DOHH2 (cell line): ENCODE results near the gene PRDM16.

Experiments
- H3F3A ChIP-seq: fragments of 200-600 bp; sonication (generic), shearing (Covaris generic); 2 replicates; pipeline ENCODE4 v1.6.0; 2016; ENCODE audit warnings: antibody characterized with exemption, mild to moderate bottlenecking; ENCODE audit not compliant: control insufficient read depth, insufficient read depth
- H3K27ac ChIP-seq: fragments of 200-600 bp; sonication (generic); 2 replicates; pipeline ENCODE4 v1.5.1; 2014; ENCODE audit warnings: low read depth, mild to moderate bottlenecking, low read length, moderate library complexity
- H3K27me3 ChIP-seq: fragments of 200-600 bp; sonication (generic); 2 replicates; pipeline ENCODE4 v1.6.1; 2014; ENCODE audit warnings: mild to moderate bottlenecking, low read length, mixed read lengths; ENCODE audit not compliant: control insufficient read depth
- H3K36me3 ChIP-seq: fragments of 200-600 bp; sonication (generic); 2 replicates; pipeline ENCODE4 v1.6.1; 2014; ENCODE audit warnings: mild to moderate bottlenecking, low read length, moderate library complexity, mixed read lengths; ENCODE audit not compliant: control insufficient read depth
- H3K4me1 ChIP-seq: fragments of 200-600 bp; sonication (generic); 2 replicates; pipeline ENCODE4 v1.6.1; 2014; ENCODE audit warnings: mild to moderate bottlenecking, low read length, mixed read lengths; ENCODE audit not compliant: control insufficient read depth
- H3K4me2 ChIP-seq: fragments of 200-600 bp; sonication (generic); 2 replicates; pipeline ENCODE4 v1.6.0; 2014; ENCODE audit warnings: mild to moderate bottlenecking, low read length, moderate library complexity
- H3K4me3 ChIP-seq: fragments of 200-600 bp; sonication (generic); 2 replicates; pipeline ENCODE4 v1.5.1; 2014; ENCODE audit warnings: mild to moderate bottlenecking, low read length, mixed read lengths
- H3K79me2 ChIP-seq: fragments of 200-600 bp; sonication (generic); 2 replicates; pipeline ENCODE4 v1.6.1; 2014; ENCODE audit warnings: mild to moderate bottlenecking, low read length, mixed read lengths; ENCODE audit not compliant: control insufficient read depth
- H3K9me2 ChIP-seq: fragments of 200-600 bp; sonication (generic); replicated peaks from 2 replicates; pipeline ENCODE4 v1.6.1; 2014; ENCODE audit warnings: mild to moderate bottlenecking, low read length, mixed read lengths; ENCODE audit not compliant: control insufficient read depth
- H3K9me3 ChIP-seq: fragments of 200-600 bp; sonication (generic); 2 replicates; pipeline ENCODE4 v1.6.1; 2014; ENCODE audit warnings: antibody characterized with exemption, low read length, mixed read lengths; ENCODE audit not compliant: control insufficient read depth, insufficient read depth
- H4K20me1 ChIP-seq: fragments of 200-600 bp; sonication (generic); 2 replicates; pipeline ENCODE4 v1.6.0; 2014; ENCODE audit warnings: low read depth, mild to moderate bottlenecking, antibody characterized with exemption, low read length, moderate library complexity; ENCODE audit not compliant: control insufficient read depth, insufficient read depth
- EZH2phosphoT487 ChIP-seq: fragments of 200-600 bp; sonication (generic); IDR thresholded peaks from 2 replicates; pipeline ENCODE4 v1.6.1; 2017; ENCODE audit warnings: borderline replicate concordance, mild to moderate bottlenecking, antibody characterized with exemption, low read length, moderate library complexity, mixed read lengths
- TF ChIP-seq, protein P1 (sequence below): fragments of 200-600 bp; sonication (generic); IDR thresholded peaks from one replicate; pipeline ENCODE4 v1.5.1; 2014; ENCODE audit warnings: antibody characterized with exemption, mild to moderate bottlenecking, low read depth, low read length; ENCODE audit not compliant: poor library complexity, severe bottlenecking

The PRDM16 gene

GRCh38 chr1:3042481-3042880 is 26.5 kb upstream of the PRDM16 start:
- H3K27me3 ChIP-seq = peaks cover 5% of the 10 kb centered on the region; the same call in 1 of the 2 replicates
- no peaks in the 10 kb centered on the region; the same call in 1 of the 2 replicates for H3K9me2 ChIP-seq
- H3K79me2 ChIP-seq = no peaks in the 10 kb centered on the region
- no peaks in the 10 kb centered on the region for H4K20me1 ChIP-seq
- H3K4me3 ChIP-seq = no peak overlapping the region
- no peaks in the 10 kb centered on the region for H3K36me3 ChIP-seq
- H3K9me3 ChIP-seq = 0 out of 2 replicates have a peak, but pooled peaks cover 3% of the 10 kb centered on the region
- H3K27ac ChIP-seq = no peak overlapping the region
- no peak for TF ChIP-seq EZH2phosphoT487
- TF ChIP-seq, protein P1, sequence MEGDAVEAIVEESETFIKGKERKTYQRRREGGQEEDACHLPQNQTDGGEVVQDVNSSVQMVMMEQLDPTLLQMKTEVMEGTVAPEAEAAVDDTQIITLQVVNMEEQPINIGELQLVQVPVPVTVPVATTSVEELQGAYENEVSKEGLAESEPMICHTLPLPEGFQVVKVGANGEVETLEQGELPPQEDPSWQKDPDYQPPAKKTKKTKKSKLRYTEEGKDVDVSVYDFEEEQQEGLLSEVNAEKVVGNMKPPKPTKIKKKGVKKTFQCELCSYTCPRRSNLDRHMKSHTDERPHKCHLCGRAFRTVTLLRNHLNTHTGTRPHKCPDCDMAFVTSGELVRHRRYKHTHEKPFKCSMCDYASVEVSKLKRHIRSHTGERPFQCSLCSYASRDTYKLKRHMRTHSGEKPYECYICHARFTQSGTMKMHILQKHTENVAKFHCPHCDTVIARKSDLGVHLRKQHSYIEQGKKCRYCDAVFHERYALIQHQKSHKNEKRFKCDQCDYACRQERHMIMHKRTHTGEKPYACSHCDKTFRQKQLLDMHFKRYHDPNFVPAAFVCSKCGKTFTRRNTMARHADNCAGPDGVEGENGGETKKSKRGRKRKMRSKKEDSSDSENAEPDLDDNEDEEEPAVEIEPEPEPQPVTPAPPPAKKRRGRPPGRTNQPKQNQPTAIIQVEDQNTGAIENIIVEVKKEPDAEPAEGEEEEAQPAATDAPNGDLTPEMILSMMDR = no peak
- no peaks in the 10 kb centered on the region for H3F3A ChIP-seq
- peaks cover 4% of the 10 kb centered on the region; the same call in 1 of the 2 replicates for H3K4me1 ChIP-seq
- no peak overlapping the region for H3K4me2 ChIP-seq

DNA sequence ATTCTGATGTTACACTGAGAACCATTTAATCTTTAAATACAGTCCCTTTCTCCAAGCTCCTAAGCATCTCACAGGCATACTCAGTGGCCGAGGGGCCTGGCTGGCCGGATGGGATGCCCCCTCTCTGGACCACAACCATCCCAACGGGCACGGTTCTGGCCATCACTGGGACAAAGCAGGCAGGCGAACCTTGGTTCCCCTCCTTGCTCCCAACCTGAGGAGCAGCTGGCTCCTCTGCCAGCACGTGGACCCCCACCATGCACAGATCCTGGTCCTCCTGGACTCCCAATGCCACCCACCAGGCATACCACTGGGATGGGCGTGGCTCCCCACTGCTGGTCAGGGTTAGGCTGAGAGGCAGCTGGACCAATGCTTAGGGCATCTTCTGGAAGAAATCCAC is 19.8 kb upstream of the PRDM16 start:
- no peak for TF ChIP-seq EZH2phosphoT487
- TF ChIP-seq, protein P1 = no peak
- no peaks in the 10 kb centered on the region for H4K20me1 ChIP-seq

GRCh38 chr1:3049905-3050304 is 19.1 kb upstream of the PRDM16 start:
- Histone ChIP-seq H3K36me3 (no peaks in the 10 kb centered on the region), H3K4me2 (no peak overlapping the region), H3K27me3 (peaks cover 5% of the 10 kb centered on the region; the same call in 1 of the 2 replicates), H3K27ac (no peak overlapping the region), H3K79me2 (no peaks in the 10 kb centered on the region), H3F3A (no peaks in the 10 kb centered on the region), H3K4me1 (no peaks in the 10 kb centered on the region), H3K9me2 (no peaks in the 10 kb centered on the region; the same call in 1 of the 2 replicates), H3K9me3 (peaks cover 3% of the 10 kb centered on the region; the same call in 1 of the 2 replicates), H3K4me3 (no peak overlapping the region), H4K20me1 (no peaks in the 10 kb centered on the region)
- TF ChIP-seq, protein P1 = no peak
- TF ChIP-seq EZH2phosphoT487 = no peak

More for the DNA sequence above, 19.8 kb upstream of the PRDM16 start:
- Histone ChIP-seq H3K27ac (no peak overlapping the region), H3K9me2 (no peaks in the 10 kb centered on the region; the same call in 1 of the 2 replicates), H3K27me3 (peaks cover 5% of the 10 kb centered on the region; the same call in 1 of the 2 replicates), H3F3A (no peaks in the 10 kb centered on the region), H3K36me3 (no peaks in the 10 kb centered on the region), H3K4me2 (no peak overlapping the region), H3K4me1 (no peaks in the 10 kb centered on the region), H3K4me3 (no peak overlapping the region), H3K79me2 (no peaks in the 10 kb centered on the region), H3K9me3 (peaks cover 3% of the 10 kb centered on the region; the same call in 1 of the 2 replicates)
